K562 treated with DMSO at 1 percent for 48 hours (cell line): ENCODE results near the gene ATRAID. TPM values are rescaled to one million over a fixed set of nuclear protein-coding genes. Genes with fewer than 3 reads are reported as not detected.

Source experiments
- total RNA-seq: library from RNA; unstranded; fragments of 300-600 nt; gene quantifications from 2 replicates; pipeline ENCODE4 v1.2.3, GENCODE V29; 2022; ENCODE audit warnings: low replicate concordance; ENCODE audit errors: extremely low read depth

The ATRAID gene
- total RNA-seq, result not detected in 2 replicates

GRCh38 chr2:27211943-27212625, at the start of gene ATRAID, which contains the start of gene SLC5A6:
Gene ATRAID (plus strand): TSS chr2:27212041. CDS start chr2:27212369, 328 bp downstream.
Gene SLC5A6 (minus strand): TSS chr2:27212268. CDS start chr2:27207650, 4,618 bp downstream.

GRCh38 chr2:27217173-27218121, 5.6 kb downstream of the ATRAID start, which contains the start of gene CAD:
Gene CAD (plus strand): TSS chr2:27217369. CDS start chr2:27217552, 183 bp downstream.

GRCh38 chr2:27262379-27263286, 50.8 kb downstream of the ATRAID start, which contains the start of gene SLC30A3:
Gene SLC30A3 (minus strand): TSS chr2:27263047. CDS start chr2:27262906, 141 bp downstream.

Other genes with a start within 250 kb of the ATRAID start
- gene MAPRE3, start 241.4 kb upstream of the ATRAID start, total RNA-seq, result not detected in 2 replicates
- not detected in 2 replicates for gene TMEM214, start 179.1 kb upstream of the ATRAID start, total RNA-seq
- not detected in 2 replicates for gene AGBL5, start 160.4 kb upstream of the ATRAID start, total RNA-seq
- not detected in 2 replicates for gene OST4, start 140.4 kb upstream of the ATRAID start, total RNA-seq
- not detected in 2 replicates for gene EMILIN1, start 133.4 kb upstream of the ATRAID start, total RNA-seq
- gene KHK, start 125.3 kb upstream of the ATRAID start, total RNA-seq, result not detected in 2 replicates
- not detected in 2 replicates for gene CGREF1, start 92.9 kb upstream of the ATRAID start, total RNA-seq
- gene ABHD1, start 88.2 kb upstream of the ATRAID start, total RNA-seq, result not detected in 2 replicates
- gene PREB, start 77.4 kb upstream of the ATRAID start, total RNA-seq, result not detected in 2 replicates
- gene PRR30, start 72.6 kb upstream of the ATRAID start, total RNA-seq, result not detected in 2 replicates
- gene TCF23, start 63.0 kb upstream of the ATRAID start, total RNA-seq, result not detected in 2 replicates
- not detected in 2 replicates for gene SLC5A6, start 227 bp downstream of the ATRAID start, total RNA-seq
- gene CAD, start 5.3 kb downstream of the ATRAID start, total RNA-seq, result not detected in 2 replicates
- gene SLC30A3, start 51.0 kb downstream of the ATRAID start, total RNA-seq, result not detected in 2 replicates
- not detected in 2 replicates for gene DNAJC5G, start 63.4 kb downstream of the ATRAID start, total RNA-seq
- gene TRIM54, start 70.4 kb downstream of the ATRAID start, total RNA-seq, result not detected in 2 replicates
- gene UCN, start 96.4 kb downstream of the ATRAID start, total RNA-seq, result not detected in 2 replicates
- not detected in 2 replicates for gene MPV17, start 111.1 kb downstream of the ATRAID start, total RNA-seq
- not detected in 2 replicates for gene GTF3C2, start 144.7 kb downstream of the ATRAID start, total RNA-seq
- not detected in 2 replicates for gene EIF2B4, start 158.3 kb downstream of the ATRAID start, total RNA-seq
- not detected in 2 replicates for gene SNX17, start 158.6 kb downstream of the ATRAID start, total RNA-seq
- gene ZNF513, start 168.7 kb downstream of the ATRAID start, total RNA-seq, result not detected in 2 replicates
- not detected in 2 replicates for gene PPM1G, start 197.6 kb downstream of the ATRAID start, total RNA-seq
- gene NRBP1, start 216.6 kb downstream of the ATRAID start, total RNA-seq, result not detected in 2 replicates
- gene KRTCAP3, start 230.3 kb downstream of the ATRAID start, total RNA-seq, result not detected in 2 replicates